GM18526 (cell line): ENCODE measurements around the gene AGAP1.

ENCODE experiments used
- POLR2A ChIP-seq: IDR thresholded peaks from 3 replicates; pipeline ENCODE4 v1.6.1; 2011; ENCODE audit not compliant: insufficient read length; ENCODE audit errors: extremely low read depth

AGAP1 gene

GRCh38 chr2:236078297-236079255 lies 584.7 kb downstream of the AGAP1 start:
- TF ChIP-seq POLR2A = no peak

- TF ChIP-seq POLR2A = no peak
Measured at GRCh38 chr2:236080412-236080811, 586.6 kb downstream of the AGAP1 start.

GRCh38 chr2:236081171-236081570 lies 587.3 kb downstream of the AGAP1 start:
- no peak for TF ChIP-seq POLR2A

GRCh38 chr2:236082061-236082460 lies 588.2 kb downstream of the AGAP1 start:
- TF ChIP-seq POLR2A = no peak

GRCh38 chr2:236083934-236084333 lies 590.1 kb downstream of the AGAP1 start:
- TF ChIP-seq POLR2A = no peak

- no peak for TF ChIP-seq POLR2A
Measured at GRCh38 chr2:236085211-236085610, 591.4 kb downstream of the AGAP1 start.

GRCh38 chr2:236085647-236086046 lies 591.8 kb downstream of the AGAP1 start:
- no peak for TF ChIP-seq POLR2A

- TF ChIP-seq POLR2A = no peak
Measured at GRCh38 chr2:236086403-236086970, 592.6 kb downstream of the AGAP1 start.

- no peak for TF ChIP-seq POLR2A
Measured at GRCh38 chr2:236086971-236087465, 593.2 kb downstream of the AGAP1 start.

GRCh38 chr2:236088368-236089057 lies 594.7 kb downstream of the AGAP1 start:
- no peak for TF ChIP-seq POLR2A

GRCh38 chr2:236089271-236090026 lies 595.6 kb downstream of the AGAP1 start:
- no peak for TF ChIP-seq POLR2A

- TF ChIP-seq POLR2A = no peak
Measured at GRCh38 chr2:236090027-236090382, 596.2 kb downstream of the AGAP1 start.

- no peak for TF ChIP-seq POLR2A
Measured at GRCh38 chr2:236092714-236093113, 598.9 kb downstream of the AGAP1 start.

GRCh38 chr2:236093134-236093533 lies 599.3 kb downstream of the AGAP1 start:
- TF ChIP-seq POLR2A = no peak

- TF ChIP-seq POLR2A = no peak
Measured at GRCh38 chr2:236095504-236095903, 601.7 kb downstream of the AGAP1 start.
